Activated gamma-delta T cell (primary cell): ENCODE results near the gene SPANXD.
"Not testable (repeated sequence)": the region's sequence is repeated elsewhere in the genome, so short reads cannot be mapped to it uniquely, and the experiment has no call there.

Experiments used
- DNase-seq: peaks from one replicate; lab custom pipeline; 2025; lab: John Stamatoyannopoulos, UW
- total RNA-seq, 2 donors: gene quantifications; one replicate each; lab custom pipeline; 2026; lab: John Stamatoyannopoulos, UW

The SPANXD gene, protein sequence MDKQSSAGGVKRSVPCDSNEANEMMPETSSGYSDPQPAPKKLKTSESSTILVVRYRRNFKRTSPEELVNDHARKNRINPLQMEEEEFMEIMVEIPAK
- total RNA-seq = 0 reads per million in 2 donors

GRCh38 chrX:141698639-141699038 lies at the start of gene SPANXD:
Gene SPANXD (minus strand): TSS chrX:141698739. CDS start chrX:141698405, 334 bp downstream.
- not testable (repeated sequence) for DNase-seq

DNA sequence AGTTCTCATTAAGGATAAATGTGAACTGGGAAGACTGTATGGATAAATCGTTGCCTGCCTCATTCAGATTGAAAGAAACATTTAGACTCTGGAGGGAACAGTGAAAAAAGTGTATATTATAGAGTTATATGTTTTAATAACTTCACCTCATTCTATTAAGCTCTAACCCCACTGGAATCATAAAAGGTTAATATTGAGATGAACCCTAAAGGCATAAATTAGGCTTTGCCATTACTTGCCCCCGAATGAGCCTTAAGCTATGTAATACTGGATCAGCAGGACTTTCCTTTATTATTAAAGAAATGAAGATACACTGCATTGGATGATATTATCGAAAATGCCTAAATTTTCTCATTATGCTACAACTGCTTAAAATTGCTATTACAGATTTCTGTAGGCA lies 44.1 kb upstream of the SPANXD start:
- no peak for DNase-seq

- no peak for DNase-seq
Observed at GRCh38 chrX:141736656-141737055, 38.1 kb upstream of the SPANXD start.

DNA sequence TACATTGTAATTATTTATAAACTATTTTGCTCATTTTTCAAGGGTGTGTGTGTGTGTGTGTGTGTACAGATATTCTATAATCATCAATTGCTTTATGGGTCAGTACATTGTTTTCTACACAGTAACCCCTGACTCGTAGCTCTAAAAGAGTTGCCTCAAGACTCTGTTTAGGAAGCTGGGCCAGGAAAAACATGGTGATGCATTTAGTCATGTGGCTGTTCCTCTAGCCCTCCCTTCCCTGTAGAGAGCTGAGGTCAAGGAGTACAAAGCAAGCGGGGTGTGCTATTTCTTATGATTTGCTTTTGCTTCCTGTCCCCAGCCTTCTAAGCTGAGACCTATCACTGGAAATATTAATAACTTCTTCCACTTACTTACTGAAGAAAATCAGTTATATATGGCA lies 34.8 kb upstream of the SPANXD start:
- no peak for DNase-seq

DNA sequence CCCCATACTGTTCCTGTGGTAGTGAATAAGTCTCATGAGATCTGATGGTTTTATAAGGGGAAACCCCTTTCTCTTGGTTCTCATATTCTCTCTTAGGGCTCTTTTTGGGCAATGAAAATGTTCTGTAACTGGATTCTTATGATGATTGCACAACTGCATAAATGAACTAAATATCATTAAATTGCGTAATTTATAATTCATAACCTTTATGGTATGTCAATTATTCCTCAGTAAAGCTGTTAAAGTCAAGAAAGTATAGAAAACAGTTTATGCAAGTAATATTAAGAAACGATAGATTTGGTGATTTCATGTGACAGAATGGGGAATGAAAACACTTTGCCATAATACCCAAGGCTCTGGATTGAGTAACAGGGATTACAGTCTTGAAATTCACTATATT lies 33.5 kb upstream of the SPANXD start:
- DNase-seq = no peak

GRCh38 chrX:141724186-141724585 lies 25.6 kb upstream of the SPANXD start:
- no peak for DNase-seq

- no peak for DNase-seq
Observed at GRCh38 chrX:141714680-141715079, 16.1 kb upstream of the SPANXD start.

DNA sequence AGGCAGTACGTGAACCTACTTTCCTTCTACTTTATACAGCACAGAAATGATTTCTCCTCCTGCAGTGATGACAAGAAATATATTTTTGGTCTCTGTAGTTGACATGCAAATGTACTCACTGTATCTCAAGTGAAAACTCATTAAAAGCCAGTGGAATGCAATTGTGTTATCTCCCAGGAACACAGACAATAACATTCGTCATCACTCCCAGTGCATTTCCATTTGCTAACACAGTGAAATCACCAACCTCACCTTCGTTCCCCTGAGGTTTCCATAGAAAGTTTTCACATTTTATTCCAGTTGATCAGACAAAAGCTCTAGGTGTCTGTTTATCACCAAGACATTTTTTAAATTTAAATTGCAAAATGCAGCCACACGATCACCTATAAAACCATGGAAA lies 2.5 kb upstream of the SPANXD start:
- no peak for DNase-seq

- DNase-seq = no peak
Observed at GRCh38 chrX:141673946-141674345, 24.6 kb downstream of the SPANXD start.

GRCh38 chrX:141669689-141670088 lies 28.9 kb downstream of the SPANXD start:
- no peak for DNase-seq

- DNase-seq = no peak
Observed at GRCh38 chrX:141668371-141668770, 30.2 kb downstream of the SPANXD start.

- DNase-seq = no peak
Observed at GRCh38 chrX:141662781-141663180, 35.8 kb downstream of the SPANXD start.

DNA sequence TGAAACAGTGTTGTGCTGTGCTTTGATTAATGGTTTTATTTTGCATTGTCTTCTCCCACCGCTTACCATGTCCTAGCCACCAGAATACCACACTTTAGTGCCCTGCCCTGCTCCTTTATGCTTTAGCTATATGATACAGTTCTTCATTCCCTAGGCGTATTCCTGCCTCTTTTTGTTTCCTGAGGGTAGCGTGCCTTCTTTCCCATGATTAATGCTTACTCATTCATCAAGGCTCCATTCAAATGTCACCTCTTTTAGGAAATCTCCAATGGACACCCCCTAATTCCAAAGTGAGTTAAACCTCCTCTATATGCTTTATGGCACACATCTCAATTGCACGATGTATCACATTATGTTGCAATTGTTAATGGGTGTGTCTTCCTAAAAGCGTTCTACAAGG lies 46.3 kb downstream of the SPANXD start:
- DNase-seq = no peak
